Loucy (cell line): Measurements from ENCODE around the gene OVCH1.

Experiments
- H2AFZ ChIP-seq: fragments of 200-600 bp; sonication (generic); 2 replicates; pipeline ENCODE4 v1.6.0; 2016; ENCODE audit warnings: antibody characterized with exemption, mild to moderate bottlenecking, low read length, moderate library complexity
- H3F3A ChIP-seq: fragments of 200-600 bp; 2 replicates; pipeline ENCODE4 v1.6.0; 2016; ENCODE audit warnings: antibody characterized with exemption, low read depth, mild to moderate bottlenecking
- H3K27me3 ChIP-seq: fragments of 200-600 bp; sonication (generic); 2 replicates; pipeline ENCODE4 v1.6.1; 2014; ENCODE audit warnings: low read length, mild to moderate bottlenecking; ENCODE audit not compliant: insufficient read depth, poor library complexity, severe bottlenecking
- H3K36me3 ChIP-seq: fragments of 200-600 bp; sonication (generic); 2 replicates; pipeline ENCODE4 v1.6.1; 2016; ENCODE audit warnings: low read length; ENCODE audit not compliant: insufficient read depth
- H3K4me1 ChIP-seq: fragments of 200-600 bp; sonication (generic); 2 replicates; pipeline ENCODE4 v1.5.1; 2014; ENCODE audit warnings: low read length, mild to moderate bottlenecking; ENCODE audit not compliant: insufficient read depth, poor library complexity, severe bottlenecking
- H3K4me2 ChIP-seq: fragments of 200-600 bp; sonication (generic); 2 replicates; pipeline ENCODE4 v1.6.0; 2014; ENCODE audit warnings: antibody characterized with exemption, low read length, low read depth, mild to moderate bottlenecking; ENCODE audit not compliant: poor library complexity, severe bottlenecking
- H3K4me3 ChIP-seq: fragments of 200-600 bp; sonication (generic); 2 replicates; pipeline ENCODE4 v1.5.1; 2014; ENCODE audit warnings: low read length, mild to moderate bottlenecking, mixed read lengths; ENCODE audit not compliant: poor library complexity, severe bottlenecking
- H3K79me2 ChIP-seq: fragments of 200-600 bp; sonication (generic); 2 replicates; pipeline ENCODE4 v1.6.1; 2014; ENCODE audit warnings: low read length; ENCODE audit not compliant: insufficient read depth
- H3K9ac ChIP-seq: fragments of 200-600 bp; sonication (generic); 2 replicates; pipeline ENCODE4 v1.6.0; 2014; ENCODE audit warnings: mild to moderate bottlenecking, low read depth, low read length, moderate library complexity; ENCODE audit not compliant: poor library complexity, severe bottlenecking
- H3K9me2 ChIP-seq: fragments of 200-600 bp; sonication (generic); replicated peaks from 2 replicates; pipeline ENCODE4 v1.6.1; 2016; ENCODE audit warnings: low read depth, low read length, mixed read lengths
- H3K9me3 ChIP-seq: fragments of 200-600 bp; sonication (generic); 2 replicates; pipeline ENCODE4 v1.6.1; 2014; ENCODE audit warnings: mild to moderate bottlenecking, antibody characterized with exemption, low read length, low read depth; ENCODE audit not compliant: insufficient read depth
- H4K20me1 ChIP-seq: fragments of 200-600 bp; sonication (generic); 2 replicates; pipeline ENCODE4 v1.6.0; 2014; ENCODE audit warnings: antibody characterized with exemption, low read length, mild to moderate bottlenecking; ENCODE audit not compliant: insufficient read depth, poor library complexity, severe bottlenecking
- EZH2phosphoT487 ChIP-seq: fragments of 200-600 bp; IDR thresholded peaks from 2 replicates; pipeline ENCODE4 v1.6.1; 2018; ENCODE audit warnings: antibody characterized with exemption, mild to moderate bottlenecking, moderate library complexity, borderline replicate concordance
- TF ChIP-seq, protein P1 (sequence below): fragments of 200-600 bp; sonication (generic); conservative IDR thresholded peaks from 2 replicates; pipeline ENCODE4 v1.5.1; 2014; ENCODE audit warnings: mild to moderate bottlenecking, antibody characterized with exemption, low read length

Gene OVCH1

DNA sequence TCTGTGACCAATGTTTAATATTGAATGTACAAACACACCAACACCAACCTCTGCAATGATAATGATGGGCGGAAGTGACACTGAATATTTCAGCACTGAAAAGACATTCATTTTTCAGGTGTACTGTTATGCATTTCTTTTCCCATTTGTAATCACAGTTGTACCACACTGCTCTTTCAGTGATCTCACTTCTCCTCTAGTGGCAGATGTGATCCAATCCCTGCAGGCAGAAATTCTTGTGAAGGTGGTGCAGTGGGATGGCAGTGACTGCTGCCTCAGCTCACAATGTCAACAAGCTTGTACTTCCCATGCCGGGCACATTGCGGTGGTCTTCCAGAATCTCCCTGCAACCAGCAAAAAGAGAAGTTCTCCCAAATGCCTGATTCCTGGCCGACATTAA, 93.5 kb downstream of the OVCH1 start:
- H3K4me2 ChIP-seq, result no peak overlapping the region
- H3F3A ChIP-seq, result no peaks in the 10 kb centered on the region
- TF ChIP-seq, protein P1, sequence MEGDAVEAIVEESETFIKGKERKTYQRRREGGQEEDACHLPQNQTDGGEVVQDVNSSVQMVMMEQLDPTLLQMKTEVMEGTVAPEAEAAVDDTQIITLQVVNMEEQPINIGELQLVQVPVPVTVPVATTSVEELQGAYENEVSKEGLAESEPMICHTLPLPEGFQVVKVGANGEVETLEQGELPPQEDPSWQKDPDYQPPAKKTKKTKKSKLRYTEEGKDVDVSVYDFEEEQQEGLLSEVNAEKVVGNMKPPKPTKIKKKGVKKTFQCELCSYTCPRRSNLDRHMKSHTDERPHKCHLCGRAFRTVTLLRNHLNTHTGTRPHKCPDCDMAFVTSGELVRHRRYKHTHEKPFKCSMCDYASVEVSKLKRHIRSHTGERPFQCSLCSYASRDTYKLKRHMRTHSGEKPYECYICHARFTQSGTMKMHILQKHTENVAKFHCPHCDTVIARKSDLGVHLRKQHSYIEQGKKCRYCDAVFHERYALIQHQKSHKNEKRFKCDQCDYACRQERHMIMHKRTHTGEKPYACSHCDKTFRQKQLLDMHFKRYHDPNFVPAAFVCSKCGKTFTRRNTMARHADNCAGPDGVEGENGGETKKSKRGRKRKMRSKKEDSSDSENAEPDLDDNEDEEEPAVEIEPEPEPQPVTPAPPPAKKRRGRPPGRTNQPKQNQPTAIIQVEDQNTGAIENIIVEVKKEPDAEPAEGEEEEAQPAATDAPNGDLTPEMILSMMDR, result no peak
- TF ChIP-seq EZH2phosphoT487, result no peak
- no peaks in the 10 kb centered on the region for H3K9me3 ChIP-seq
- H3K4me3 ChIP-seq, result no peak overlapping the region
- no peaks in the 10 kb centered on the region for H3K27me3 ChIP-seq
- no peaks in the 10 kb centered on the region for H4K20me1 ChIP-seq
- no peak overlapping the region for H2AFZ ChIP-seq
- no peaks in the 10 kb centered on the region for H3K4me1 ChIP-seq
- no peaks in the 10 kb centered on the region for H3K9me2 ChIP-seq
- H3K36me3 ChIP-seq, result no peaks in the 10 kb centered on the region
- no peaks in the 10 kb centered on the region for H3K79me2 ChIP-seq
- H3K9ac ChIP-seq, result no peak overlapping the region

DNA sequence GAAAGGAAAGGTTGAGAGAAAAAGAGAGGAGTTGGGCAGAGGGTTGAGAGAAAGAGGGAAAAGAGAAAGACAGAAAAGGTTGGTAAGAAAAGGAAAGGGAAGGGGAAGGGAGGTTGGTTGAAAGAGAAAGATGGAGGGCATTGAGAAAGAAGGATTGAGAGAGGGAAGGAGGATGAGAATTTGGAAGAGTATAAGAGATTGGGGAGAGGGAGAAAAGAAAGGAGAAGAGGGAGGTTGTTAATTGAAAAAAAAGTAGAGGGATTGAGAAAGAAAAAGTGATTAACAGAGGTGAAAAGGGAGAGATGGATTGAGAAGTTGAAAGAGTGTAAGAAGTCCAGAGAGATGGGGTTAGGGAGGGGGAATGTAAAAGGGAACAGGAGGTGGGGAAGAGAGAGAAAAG, 95.0 kb downstream of the OVCH1 start:
- H4K20me1 ChIP-seq, result no peaks in the 10 kb centered on the region
- H3K79me2 ChIP-seq, result no peaks in the 10 kb centered on the region
- H3K4me1 ChIP-seq, result no peaks in the 10 kb centered on the region
- no peaks in the 10 kb centered on the region for H3F3A ChIP-seq
- no peaks in the 10 kb centered on the region for H3K27me3 ChIP-seq
- no peak overlapping the region for H3K4me2 ChIP-seq
- no peak overlapping the region for H2AFZ ChIP-seq
- H3K9ac ChIP-seq, result no peak overlapping the region
- no peaks in the 10 kb centered on the region for H3K36me3 ChIP-seq
- TF ChIP-seq, protein P1, result no peak
- TF ChIP-seq EZH2phosphoT487, result no peak
- no peak overlapping the region for H3K4me3 ChIP-seq
- no peaks in the 10 kb centered on the region for H3K9me2 ChIP-seq
- H3K9me3 ChIP-seq, result no peaks in the 10 kb centered on the region

DNA sequence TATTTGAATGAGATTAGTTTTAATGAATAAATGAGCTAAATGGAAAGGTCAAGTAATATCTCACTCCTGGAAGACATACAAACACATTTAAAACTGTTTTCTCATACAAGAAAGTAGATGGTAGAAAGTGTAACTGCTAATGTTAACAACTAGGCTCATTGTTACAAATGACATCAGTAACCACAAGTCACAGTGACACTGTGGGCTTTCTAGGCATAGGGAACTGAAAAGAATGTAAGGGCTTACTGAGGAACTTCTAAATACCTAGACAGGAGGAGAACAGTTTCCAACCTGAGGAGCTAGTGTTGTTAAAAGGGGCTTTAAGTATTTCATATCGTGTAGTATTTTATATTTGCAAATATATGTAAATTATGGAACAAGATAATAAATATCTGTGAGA, 99.0 kb downstream of the OVCH1 start:
- H3K79me2 ChIP-seq, result no peaks in the 10 kb centered on the region
- H4K20me1 ChIP-seq, result no peaks in the 10 kb centered on the region
- no peaks in the 10 kb centered on the region for H3K27me3 ChIP-seq
- H3F3A ChIP-seq, result no peaks in the 10 kb centered on the region
- H3K4me3 ChIP-seq, result no peak overlapping the region
- H2AFZ ChIP-seq, result no peak overlapping the region
- H3K4me1 ChIP-seq, result no peaks in the 10 kb centered on the region
- no peaks in the 10 kb centered on the region for H3K9me3 ChIP-seq
- no peak overlapping the region for H3K9ac ChIP-seq
- TF ChIP-seq, protein P1, result no peak
- no peak for TF ChIP-seq EZH2phosphoT487
- no peaks in the 10 kb centered on the region for H3K36me3 ChIP-seq
- no peaks in the 10 kb centered on the region for H3K9me2 ChIP-seq
- no peak overlapping the region for H3K4me2 ChIP-seq
